Fibroblast of lung (primary cell): ENCODE data around the gene ENOX1. TPM values are rescaled to one million over a fixed set of nuclear protein-coding genes. Genes with fewer than 3 reads are reported as not detected.
A peak's percentile ranks its signal among the peaks of the same experiment; 100 is the strongest.

Experiments
- DNase-seq, 2 donors: peaks; one replicate each; pipeline versions ENCODE4 v3.0.0 to v3.0.0-alpha.2; 2010; ENCODE audit warnings: low read depth in 2 of 2
- H2AFZ ChIP-seq: 2 replicates; pipeline ENCODE4 v1.5.1; 2012; ENCODE audit warnings: low read length, control low read depth, inconsistent platforms
- H3K27ac ChIP-seq: 2 replicates; pipeline ENCODE4 v1.5.1; 2011; ENCODE audit warnings: low read length, control low read depth; ENCODE audit not compliant: insufficient read depth
- H3K27me3 ChIP-seq: 2 replicates; pipeline ENCODE4 v1.5.1; 2011; ENCODE audit warnings: mild to moderate bottlenecking, low read length; ENCODE audit not compliant: control insufficient read depth, insufficient read depth
- H3K36me3 ChIP-seq: 2 replicates; pipeline ENCODE4 v1.5.1; 2011; ENCODE audit warnings: low read length; ENCODE audit not compliant: control insufficient read depth, insufficient read depth
- H3K4me1 ChIP-seq: 2 replicates; pipeline ENCODE4 v1.5.1; 2011; ENCODE audit warnings: low read length; ENCODE audit not compliant: control insufficient read depth, insufficient read depth; ENCODE audit errors: extremely low read depth
- H3K4me2 ChIP-seq: 2 replicates; pipeline ENCODE4 v1.5.1; 2011; ENCODE audit warnings: low read length, control low read depth; ENCODE audit not compliant: insufficient read depth; ENCODE audit errors: extremely low read depth
- H3K4me3 ChIP-seq, 4 experiments: fragments of 200-600 bp in 1 of 4; sonication (generic) in 1 of 4; replicated peaks in 1 of 4; 2 replicates each; pipeline ENCODE4 v1.5.1; 2011 to 2016; ENCODE audit warnings: low read length in 4 of 4, low read depth in 3 of 4, mild to moderate bottlenecking in 3 of 4, control low read depth in 2 of 4, inconsistent platforms in 1 of 4, mixed read lengths in 1 of 4; ENCODE audit not compliant: insufficient read depth in 1 of 4; ENCODE audit errors: control extremely low read depth in 1 of 4
- H3K79me2 ChIP-seq: 2 replicates; pipeline ENCODE4 v1.5.1; 2012; ENCODE audit warnings: mild to moderate bottlenecking, low read length, inconsistent platforms; ENCODE audit not compliant: control insufficient read depth, insufficient read depth
- H3K9ac ChIP-seq: 2 replicates; pipeline ENCODE4 v1.5.1; 2011; ENCODE audit warnings: mild to moderate bottlenecking, low read length, control low read depth; ENCODE audit not compliant: insufficient read depth
- H3K9me3 ChIP-seq: 2 replicates; pipeline ENCODE4 v1.5.1; 2012; ENCODE audit warnings: low read depth, low read length; ENCODE audit not compliant: control insufficient read depth, insufficient read depth
- H4K20me1 ChIP-seq: 2 replicates; pipeline ENCODE4 v1.5.1; 2011; ENCODE audit warnings: low read length; ENCODE audit not compliant: control insufficient read depth, insufficient read depth; ENCODE audit errors: extremely low read depth
- EZH2 ChIP-seq: IDR thresholded peaks from 2 replicates; pipeline ENCODE4 v1.5.1; 2012; ENCODE audit warnings: low read length, control low read depth, mild to moderate bottlenecking; ENCODE audit errors: missing control alignments
- polyA plus RNA-seq, 2 donors: library from polyadenylated mRNA; depleted of rRNA in 1 of 2; stranded (reverse) in 1 of 2; unstranded in 1 of 2; fragments of >200 nt; gene quantifications; 2 replicates each; pipeline ENCODE4 v1.2.1, GENCODE V29; 2011 to 2012; ENCODE audit warnings: missing spikeins in 1 of 2
- total RNA-seq: library from RNA; depleted of rRNA; stranded (reverse); fragments of >200 nt; gene quantifications from 2 replicates; pipeline ENCODE4 v1.2.1, GENCODE V29; 2014
- TF ChIP-seq, protein P1 (sequence below), 2 donors: IDR thresholded peaks in 1 of 2; conservative IDR thresholded peaks in 1 of 2; 1 replicate in 1 of 2; 2 replicates in 1 of 2; pipeline ENCODE4 v1.5.1; 2011 to 2012; ENCODE audit warnings: low read length in 2 of 2, control low read depth in 1 of 2, inconsistent platforms in 1 of 2, low read depth in 1 of 2, mild to moderate bottlenecking in 1 of 2

ENOX1 gene
- total and polyA plus RNA-seq, 2 donors (not counting 1 experiment from before 2014, with no cell fraction given) = 3.5 to 7.6 TPM

DNA sequence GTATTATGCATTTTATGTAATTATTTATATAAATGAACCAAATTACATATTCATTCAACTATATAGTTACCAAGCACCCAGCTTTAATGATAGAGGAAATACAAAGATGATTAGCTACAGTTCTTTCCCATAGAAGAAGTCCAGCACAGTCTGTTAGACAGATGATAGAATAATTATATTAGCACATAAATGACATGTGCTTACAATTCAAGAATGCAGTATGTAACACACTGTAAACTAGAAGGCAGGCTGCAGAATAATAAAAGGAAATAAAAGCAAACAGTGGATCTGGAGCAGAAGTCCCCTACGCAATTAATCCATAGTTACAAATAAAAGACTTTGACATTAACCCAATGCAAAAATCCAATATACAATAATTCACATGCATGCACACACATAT, 384.4 kb downstream of the ENOX1 start:
- Histone ChIP-seq H3K4me1 (no peaks in the 10 kb centered on the region), H3K9ac (no peak overlapping the region), H3K27ac (no peak overlapping the region), H3K79me2 (no peaks in the 10 kb centered on the region), H3K9me3 (no peaks in the 10 kb centered on the region), H3K27me3 (no peaks in the 10 kb centered on the region), H3K4me3 (no peak overlapping the region), H3K36me3 (no peaks in the 10 kb centered on the region), H2AFZ (no peak overlapping the region), H4K20me1 (no peaks in the 10 kb centered on the region), H3K4me2 (no peak overlapping the region)
- TF ChIP-seq, protein P1, sequence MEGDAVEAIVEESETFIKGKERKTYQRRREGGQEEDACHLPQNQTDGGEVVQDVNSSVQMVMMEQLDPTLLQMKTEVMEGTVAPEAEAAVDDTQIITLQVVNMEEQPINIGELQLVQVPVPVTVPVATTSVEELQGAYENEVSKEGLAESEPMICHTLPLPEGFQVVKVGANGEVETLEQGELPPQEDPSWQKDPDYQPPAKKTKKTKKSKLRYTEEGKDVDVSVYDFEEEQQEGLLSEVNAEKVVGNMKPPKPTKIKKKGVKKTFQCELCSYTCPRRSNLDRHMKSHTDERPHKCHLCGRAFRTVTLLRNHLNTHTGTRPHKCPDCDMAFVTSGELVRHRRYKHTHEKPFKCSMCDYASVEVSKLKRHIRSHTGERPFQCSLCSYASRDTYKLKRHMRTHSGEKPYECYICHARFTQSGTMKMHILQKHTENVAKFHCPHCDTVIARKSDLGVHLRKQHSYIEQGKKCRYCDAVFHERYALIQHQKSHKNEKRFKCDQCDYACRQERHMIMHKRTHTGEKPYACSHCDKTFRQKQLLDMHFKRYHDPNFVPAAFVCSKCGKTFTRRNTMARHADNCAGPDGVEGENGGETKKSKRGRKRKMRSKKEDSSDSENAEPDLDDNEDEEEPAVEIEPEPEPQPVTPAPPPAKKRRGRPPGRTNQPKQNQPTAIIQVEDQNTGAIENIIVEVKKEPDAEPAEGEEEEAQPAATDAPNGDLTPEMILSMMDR (conservative IDR thresholded peaks at IDR 0.05 in 1 of 2, IDR thresholded peaks at IDR 0.05 in 1 of 2; ENCODE audit: low read depth in 1 of 2, low read length in 2 of 2) = no peak
- TF ChIP-seq EZH2 = no peak
- no peak for DNase-seq

DNA sequence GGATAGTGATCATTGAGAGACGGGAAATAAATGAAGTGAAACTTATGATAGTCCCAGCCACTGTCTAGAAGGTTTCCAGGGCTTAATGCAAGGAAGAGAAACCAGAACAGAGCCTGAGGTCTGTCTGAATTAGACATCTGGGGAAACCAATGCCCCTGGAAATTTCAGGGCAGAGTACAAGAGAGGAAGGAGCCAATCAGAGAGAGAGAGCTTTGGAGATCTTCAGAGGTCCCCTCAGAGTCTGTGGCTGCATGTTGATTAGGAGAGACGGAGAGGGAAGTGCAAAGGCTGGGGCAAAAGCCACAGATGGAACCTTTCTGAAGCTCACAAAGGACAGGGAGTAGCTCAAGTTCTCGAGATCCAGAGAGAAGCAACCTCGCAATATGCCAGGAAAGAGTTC, 385.4 kb downstream of the ENOX1 start:
- Histone ChIP-seq H3K4me2 (no peak overlapping the region), H2AFZ (no peak overlapping the region), H3K9me3 (no peaks in the 10 kb centered on the region), H3K27ac (no peak overlapping the region), H3K9ac (no peak overlapping the region), H3K4me3 (no peak overlapping the region), H3K4me1 (peaks cover 2% of the 10 kb centered on the region), H4K20me1 (no peaks in the 10 kb centered on the region), H3K79me2 (no peaks in the 10 kb centered on the region), H3K36me3 (no peaks in the 10 kb centered on the region), H3K27me3 (no peaks in the 10 kb centered on the region)
- DNase-seq = no peak
- TF ChIP-seq, protein P1 (conservative IDR thresholded peaks at IDR 0.05 in 1 of 2, IDR thresholded peaks at IDR 0.05 in 1 of 2; ENCODE audit: low read depth in 1 of 2, low read length in 2 of 2) = no peak
- TF ChIP-seq EZH2 = no peak

DNA sequence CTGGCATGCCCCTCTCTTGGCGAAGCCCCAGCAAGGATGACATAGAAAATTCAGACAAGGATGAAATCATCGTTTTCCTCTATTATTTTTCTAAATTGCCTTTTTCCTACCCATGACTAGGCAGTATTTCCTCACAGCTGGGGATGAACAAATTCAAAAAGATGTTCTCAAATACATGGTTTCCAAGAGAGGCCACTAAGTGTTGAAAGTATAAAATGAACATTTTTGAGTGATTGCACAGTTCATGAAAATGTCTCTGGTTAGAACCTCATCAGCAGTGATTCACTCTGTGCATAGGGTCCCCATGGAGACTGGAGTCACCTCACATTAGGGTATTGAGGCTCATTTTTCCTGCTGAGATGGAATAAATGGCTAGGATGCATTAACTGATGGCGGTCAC, 389.7 kb downstream of the ENOX1 start:
- no peak overlapping the region for H2AFZ ChIP-seq
- peak overlapping the region; percentile 38 for H3K27ac ChIP-seq
- H3K4me3 ChIP-seq = no peak overlapping the region
- H3K79me2 ChIP-seq = no peaks in the 10 kb centered on the region
- no peaks in the 10 kb centered on the region for H4K20me1 ChIP-seq
- peak; percentile 29 to 39 for DNase-seq
- H3K4me2 ChIP-seq = no peak overlapping the region
- no peak for TF ChIP-seq EZH2
- H3K27me3 ChIP-seq = no peaks in the 10 kb centered on the region
- H3K9ac ChIP-seq = no peak overlapping the region
- peaks cover 2% of the 10 kb centered on the region for H3K4me1 ChIP-seq
- H3K36me3 ChIP-seq = no peaks in the 10 kb centered on the region
- no peaks in the 10 kb centered on the region for H3K9me3 ChIP-seq
